H1 (cell line): ENCODE measurements around the gene SHPK. TPM values are rescaled to one million over a fixed set of nuclear protein-coding genes. Genes with fewer than 3 reads are reported as not detected.

ENCODE experiments used
- CTCF ChIA-PET: fragments of 300-600 bp; sonication (Branson Sonifier 250); formaldehyde crosslinking; loops from one replicate; lab custom pipeline; 2021; ENCODE audit not compliant: partially characterized antibody; lab: Charles Lee
- POLR2A ChIA-PET: fragments of 300-600 bp; sonication (Branson Sonifier 250); formaldehyde crosslinking; loops from one replicate; lab custom pipeline; 2021; ENCODE audit warnings: inconsistent platforms; ENCODE audit not compliant: partially characterized antibody; lab: Charles Lee
- DNase-seq, 2 experiments: peaks; one replicate each; pipeline versions ENCODE4 v3.0.0 to v3.0.0-alpha.2; 2010 to 2022; ENCODE audit warnings: low spot score in 2 of 2, low read depth in 1 of 2, mixed read lengths in 1 of 2
- FAIRE-seq: peaks from 2 replicates; lab custom pipeline; 2011; peaks lifted over from hg19 to GRCh38; lab: Jason Lieb, UNC
- H2AFZ ChIP-seq: 2 replicates; pipeline ENCODE4 v1.8.1; 2012; ENCODE audit warnings: low read length, inconsistent platforms
- H2AK5ac ChIP-seq: 2 replicates; pipeline ENCODE4 v1.6.1; 2013; ENCODE audit warnings: low read depth, low read length
- H2BK120ac ChIP-seq: replicated peaks from 2 replicates; pipeline ENCODE3; 2013; ENCODE audit warnings: low read depth, low read length, inconsistent platforms
- H2BK12ac ChIP-seq: 2 replicates; pipeline ENCODE4 v1.6.1; 2013; ENCODE audit warnings: low read depth, low read length
- H2BK15ac ChIP-seq: 2 replicates; pipeline ENCODE4 v1.6.1; 2013; ENCODE audit warnings: low read length
- H2BK20ac ChIP-seq: 2 replicates; pipeline ENCODE4 v1.6.1; 2013; ENCODE audit warnings: low read length
- H2BK5ac ChIP-seq: 2 replicates; pipeline ENCODE4 v1.6.1; 2013; ENCODE audit warnings: low read depth, low read length
- H3K14ac ChIP-seq: 2 replicates; pipeline ENCODE4 v1.6.1; 2013; ENCODE audit warnings: inconsistent platforms; ENCODE audit not compliant: insufficient read length
- H3K18ac ChIP-seq: 2 replicates; pipeline ENCODE4 v1.6.1; 2013; ENCODE audit warnings: low read length; ENCODE audit errors: extremely low read depth
- H3K23ac ChIP-seq: 2 replicates; pipeline ENCODE4 v1.6.1; 2013; ENCODE audit warnings: inconsistent platforms; ENCODE audit not compliant: insufficient read length
- H3K23me2 ChIP-seq: 2 replicates; pipeline ENCODE4 v1.6.1; 2013; ENCODE audit warnings: low read depth, low read length
- H3K27ac ChIP-seq: 2 replicates; pipeline ENCODE4 v1.6.1; 2011; ENCODE audit warnings: low read depth, low read length, inconsistent platforms
- H3K27me3 ChIP-seq, 4 experiments: replicated peaks in 1 of 4; 1 replicate in 1 of 4; 2 replicates in 3 of 4; pipeline versions ENCODE4 v1.6.1 to v1.8.1; 2011 to 2013; ENCODE audit warnings: low read length in 3 of 4, mild to moderate bottlenecking in 3 of 4, inconsistent platforms in 2 of 4, mixed read lengths in 2 of 4, moderate library complexity in 1 of 4; ENCODE audit not compliant: control insufficient read depth in 3 of 4, insufficient read depth in 3 of 4; ENCODE audit errors: extremely low read depth in 1 of 4
- H3K36me3 ChIP-seq, 4 experiments: 2 replicates each; pipeline versions ENCODE4 v1.6.1 to v1.8.1; 2011 to 2013; ENCODE audit warnings: mild to moderate bottlenecking in 4 of 4, low read length in 3 of 4, moderate library complexity in 2 of 4, control low read depth in 1 of 4, inconsistent platforms in 1 of 4; ENCODE audit not compliant: insufficient read depth in 4 of 4, control insufficient read depth in 2 of 4
- H3K4ac ChIP-seq: replicated peaks from 2 replicates; pipeline ENCODE3; 2013; ENCODE audit warnings: low read length, low read depth, mixed read lengths, inconsistent platforms; ENCODE audit not compliant: insufficient read length
- H3K4me1 ChIP-seq, 4 experiments: replicated peaks in 1 of 4; 1 replicate in 1 of 4; 2 replicates in 3 of 4; pipeline versions ENCODE4 v1.6.1 to v1.8.1; 2011 to 2013; ENCODE audit warnings: low read length in 3 of 4, inconsistent platforms in 2 of 4, mixed read lengths in 1 of 4; ENCODE audit not compliant: insufficient read depth in 4 of 4, control insufficient read depth in 3 of 4
- H3K4me2 ChIP-seq, 2 experiments: 2 replicates each; pipeline versions ENCODE4 v1.6.1 to v1.8.1; 2011 to 2013; ENCODE audit warnings: low read depth in 2 of 2, low read length in 2 of 2, control low read depth in 1 of 2, inconsistent platforms in 1 of 2, mild to moderate bottlenecking in 1 of 2; ENCODE audit not compliant: insufficient read depth in 1 of 2
- H3K4me3 ChIP-seq, 4 experiments: fragments of 200-600, 300-600 bp in 1 of 4; sonication (generic), shearing (Covaris generic), sonication (Bioruptor Twin) in 1 of 4; 2 replicates each; pipeline versions ENCODE4 v1.5.1 to v1.8.1; 2011 to 2016; ENCODE audit warnings: low read length in 4 of 4, low read depth in 3 of 4, control low read depth in 2 of 4, inconsistent platforms in 2 of 4, mild to moderate bottlenecking in 2 of 4, mixed read lengths in 1 of 4, moderate library complexity in 1 of 4; ENCODE audit not compliant: insufficient read depth in 2 of 4; ENCODE audit errors: extremely low read depth in 1 of 4
- H3K56ac ChIP-seq: replicated peaks from 2 replicates; pipeline ENCODE3; 2013; ENCODE audit warnings: low read depth, mild to moderate bottlenecking, mixed read lengths, low read length, inconsistent platforms; ENCODE audit not compliant: insufficient read length
- H3K79me1 ChIP-seq: 2 replicates; pipeline ENCODE4 v1.6.1; 2013; ENCODE audit warnings: low read depth, low read length, control low read depth
- H3K79me2 ChIP-seq, 2 experiments: 2 replicates each; pipeline versions ENCODE4 v1.6.1 to v1.8.1; 2012 to 2013; ENCODE audit warnings: low read length in 2 of 2, mild to moderate bottlenecking in 2 of 2, inconsistent platforms in 1 of 2; ENCODE audit not compliant: insufficient read depth in 2 of 2, control insufficient read depth in 1 of 2
- H3K9ac ChIP-seq, 4 experiments: replicated peaks in 1 of 4; 1 replicate in 1 of 4; 2 replicates in 3 of 4; pipeline versions ENCODE4 v1.6.1 to v1.8.1; 2011 to 2013; ENCODE audit warnings: low read depth in 3 of 4, low read length in 3 of 4, control low read depth in 2 of 4, mild to moderate bottlenecking in 2 of 4, moderate library complexity in 2 of 4, inconsistent platforms in 1 of 4; ENCODE audit errors: extremely low read depth in 1 of 4
- H3K9me3 ChIP-seq, 2 experiments: 2 replicates each; pipeline versions ENCODE4 v1.6.1 to v1.8.1; 2012 to 2013; ENCODE audit warnings: mild to moderate bottlenecking in 2 of 2, moderate library complexity in 2 of 2, control low read depth in 1 of 2, inconsistent platforms in 1 of 2, low read depth in 1 of 2, low read length in 1 of 2, mixed read lengths in 1 of 2; ENCODE audit not compliant: insufficient read depth in 2 of 2
- H4K20me1 ChIP-seq, 2 experiments: replicated peaks in 1 of 2; 2 replicates each; pipeline versions ENCODE3 to v1.8.1; 2011 to 2013; ENCODE audit warnings: inconsistent platforms in 2 of 2, low read length in 2 of 2, mild to moderate bottlenecking in 1 of 2; ENCODE audit not compliant: insufficient read depth in 2 of 2, control insufficient read depth in 1 of 2
- H4K5ac ChIP-seq: 2 replicates; pipeline ENCODE4 v1.6.1; 2013; ENCODE audit warnings: low read length, low read depth, mixed read lengths, inconsistent platforms; ENCODE audit not compliant: insufficient read length
- H4K8ac ChIP-seq: 2 replicates; pipeline ENCODE4 v1.8.0; 2013; ENCODE audit warnings: mild to moderate bottlenecking, moderate library complexity, low read length, inconsistent platforms; ENCODE audit not compliant: insufficient read depth; ENCODE audit errors: extremely low read depth
- H4K91ac ChIP-seq: replicated peaks from 2 replicates; pipeline ENCODE3; 2013; ENCODE audit warnings: low read length, mixed read lengths, inconsistent platforms; ENCODE audit not compliant: insufficient read length
- BRCA1 ChIP-seq: IDR thresholded peaks from 2 replicates; pipeline ENCODE4 v1.6.1; 2012; ENCODE audit warnings: low read depth, low read length, improper control_type of control experiment
- EZH2 ChIP-seq: fragments of 200-600 bp; sonication (generic); IDR thresholded peaks from 2 replicates; pipeline ENCODE4 v1.7.1; 2012; ENCODE audit warnings: low read depth, mild to moderate bottlenecking, moderate library complexity, low read length, inconsistent platforms; ENCODE audit not compliant: severe bottlenecking
- WGBS, 2 experiments: shearing (Covaris generic) in 1 of 2; methylation state at CpG; one replicate each; pipeline versions ENCODE4 v1.1.6 to v1.1.7; 2013 to 2015; ENCODE audit warnings: low lambda C conversion rate in 2 of 2, mixed read lengths in 2 of 2, inconsistent platforms in 1 of 2, low coverage in 1 of 2, missing lambda C conversion rate in 1 of 2; ENCODE audit not compliant: insufficient replicate concordance in 2 of 2, insufficient coverage in 1 of 2, insufficient read length in 1 of 2; ENCODE audit errors: extremely low coverage in 1 of 2, missing lambda C conversion rate in 1 of 2; 5-methylcytosine and 5-hydroxymethylcytosine counted together
- polyA plus RNA-seq, 7 experiments: library from polyadenylated mRNA; depleted of rRNA in 3 of 7; stranded (reverse) in 5 of 7; unstranded in 2 of 7; fragments of >200 nt in 5 of 7; fragments of 200-250 nt in 2 of 7; gene quantifications; 1 replicate in 5 of 7; 2 replicates in 1 of 7; 4 replicates in 1 of 7; pipeline versions ENCODE4 v1.2.1 to v1.2.3, GENCODE V29; 2011 to 2013; ENCODE audit warnings: missing spikeins in 2 of 7, mixed read lengths in 2 of 7
- total RNA-seq: library from RNA; stranded (reverse); fragmentation: NEBNext Ultra II Directional; extraction: Animal tissue kit (Norgen Biotek cat#: 25700); gene quantifications from 2 replicates; pipeline ENCODE4 v1.2.1, GENCODE V29; 2021

Gene SHPK
- total and polyA plus RNA-seq, 2 of the 8 experiments (the other 6 are each of a cell fraction or from before 2014, with no cell fraction given): 28.6 to 36.7 TPM

DNA sequence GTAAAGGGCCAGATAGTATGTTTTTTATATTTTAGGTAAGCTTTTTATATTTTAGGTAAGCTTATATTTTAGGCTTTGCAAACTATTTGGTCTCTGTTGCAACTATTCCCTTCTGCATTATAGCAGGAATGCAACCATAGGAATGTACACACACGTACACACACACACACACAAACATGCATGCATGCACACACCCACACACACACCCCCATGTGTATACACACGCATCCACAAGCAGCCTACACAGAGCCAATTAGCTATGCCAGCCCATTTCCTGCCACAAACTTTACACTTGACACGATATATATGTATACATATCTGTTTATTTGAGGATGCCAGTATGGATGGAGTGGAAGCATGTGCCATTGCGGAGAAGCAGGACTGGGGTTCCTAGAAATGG is 70.9 kb downstream of the SHPK start:
- Histone ChIP-seq H3K36me3 (peaks cover 0 to 4% (median 1%) of the 10 kb centered on the region in 4 experiments; a peak in 2 of 8 replicates), H4K20me1 (peaks cover 0 to 1% of the 10 kb centered on the region in 2 experiments), H4K5ac (no peak overlapping the region), H2BK12ac (no peak overlapping the region), H2BK20ac (no peak overlapping the region), H3K79me1 (no peaks in the 10 kb centered on the region), H4K8ac (no peak overlapping the region), H3K23me2 (no peaks in the 10 kb centered on the region), H2AK5ac (no peak overlapping the region), H3K79me2 (no peaks in the 10 kb centered on the region), H3K4me3 (no peak overlapping the region), H3K23ac (no peak overlapping the region), H3K4ac (no peak overlapping the region), H3K18ac (no peak overlapping the region), H2BK120ac (no peak overlapping the region), H3K14ac (no peak overlapping the region), H2AFZ (no peak overlapping the region), H3K9me3 (no peaks in the 10 kb centered on the region; a peak in 1 of 4 replicates), H2BK15ac (no peak overlapping the region), H4K91ac (no peak overlapping the region), H2BK5ac (no peak overlapping the region), H3K56ac (no peak overlapping the region), H3K9ac (no peak overlapping the region), H3K4me1 (no peaks in the 10 kb centered on the region; a peak in 2 of 7 replicates), H3K27me3 (no peaks in the 10 kb centered on the region), H3K4me2 (no peak overlapping the region)
- POLR2A ChIA-PET: no interaction called here
- FAIRE-seq: no peak
- WGBS, 2 experiments: 88% methylated on average over 4 of the region's 4 CpGs; no CpG with 5 or more reads in 1 of the 2 experiments
- CTCF ChIA-PET: no interaction called here
- DNase-seq: no peak
- no peak for TF ChIP-seq EZH2
- TF ChIP-seq BRCA1: no peak
- TF ChIP-seq, all 59 proteins: peak for 0
- no peak overlapping the region for H3K27ac ChIP-seq
